HepG2 (cell line): ENCODE results near the gene MAT2A. TPM values are rescaled to one million over a fixed set of nuclear protein-coding genes. Genes with fewer than 3 reads are reported as not detected.

Source experiments
- ARNT2 ChIP-seq: sonication (generic); formaldehyde crosslinking; IDR thresholded peaks from 2 replicates; pipeline ENCODE4 v1.8.0; 2022; ENCODE audit warnings: mild to moderate bottlenecking, low read depth, missing genetic modification reagents, moderate library complexity
- ATF2 ChIP-seq: sonication (generic); formaldehyde crosslinking; IDR thresholded peaks from 2 replicates; pipeline ENCODE4 v1.4.0; 2020; ENCODE audit warnings: missing genetic modification reagents
- BRCA1 ChIP-seq: sonication (generic); formaldehyde crosslinking; IDR thresholded peaks from 2 replicates; pipeline ENCODE4 v1.4.0; 2020; ENCODE audit warnings: missing genetic modification reagents
- GATAD2A ChIP-seq: IDR thresholded peaks from 2 replicates; pipeline ENCODE4 v1.6.1; 2016
- GPBP1L1 ChIP-seq: sonication (generic); formaldehyde crosslinking; IDR thresholded peaks from 2 replicates; pipeline ENCODE4 v1.5.0; 2020; ENCODE audit warnings: mild to moderate bottlenecking, missing genetic modification reagents
- HOXA7 ChIP-seq: sonication (generic); formaldehyde crosslinking; IDR thresholded peaks from 2 replicates; pipeline ENCODE4 v1.8.1; 2022; ENCODE audit warnings: mild to moderate bottlenecking, missing genetic modification reagents, moderate library complexity
- MTF1 ChIP-seq: sonication (generic); formaldehyde crosslinking; IDR thresholded peaks from 2 replicates; pipeline ENCODE4 v1.5.0; 2020; ENCODE audit warnings: missing genetic modification reagents
- MYC ChIP-seq: sonication (generic); formaldehyde crosslinking; IDR thresholded peaks from 2 replicates; pipeline ENCODE4 v1.9.0; 2021; ENCODE audit warnings: missing genetic modification reagents, borderline replicate concordance
- NR1H2 ChIP-seq: sonication (generic); formaldehyde crosslinking; IDR thresholded peaks from 2 replicates; pipeline ENCODE4 v1.8.1; 2022; ENCODE audit warnings: low read depth, missing genetic modification reagents, borderline replicate concordance
- PCBP2 ChIP-seq: fragments of 200-400 bp; formaldehyde crosslinking; optimal IDR thresholded peaks from 2 replicates; pipeline ENCODE3; 2018; ENCODE audit warnings: low read length, low read depth; ENCODE audit not compliant: poor library complexity, severe bottlenecking
- SAFB2 ChIP-seq: sonication (generic); formaldehyde crosslinking; IDR thresholded peaks from 2 replicates; pipeline ENCODE4 v1.5.1; 2020; ENCODE audit warnings: missing genetic modification reagents, low read depth, mild to moderate bottlenecking, borderline replicate concordance
- SIX1 ChIP-seq: sonication (generic); formaldehyde crosslinking; IDR thresholded peaks from 2 replicates; pipeline ENCODE4 v1.4.0; 2020; ENCODE audit warnings: missing genetic modification reagents, borderline replicate concordance
- TCF12 ChIP-seq, 2 experiments: fragments of 450-650 bp in 1 of 2; sonication (generic) in 1 of 2; formaldehyde crosslinking in 1 of 2; IDR thresholded peaks; 2 replicates each; pipeline versions ENCODE4 v1.6.1 to v1.8.0; 2017 to 2022; ENCODE audit warnings: antibody characterized with exemption in 1 of 2, mild to moderate bottlenecking in 1 of 2, missing genetic modification reagents in 1 of 2, moderate library complexity in 1 of 2
- ZBTB10 ChIP-seq: sonication (generic); formaldehyde crosslinking; IDR thresholded peaks from 2 replicates; pipeline ENCODE4 v1.4.0; 2020; ENCODE audit warnings: missing genetic modification reagents, borderline replicate concordance
- ZFY ChIP-seq: sonication (generic); formaldehyde crosslinking; IDR thresholded peaks from 2 replicates; pipeline ENCODE4 v1.4.0; 2020; ENCODE audit warnings: missing genetic modification reagents
- ZGPAT ChIP-seq: IDR thresholded peaks from 2 replicates; pipeline ENCODE4 v1.6.1; 2016; ENCODE audit warnings: mild to moderate bottlenecking
- ZNF160 ChIP-seq: sonication (generic); formaldehyde crosslinking; IDR thresholded peaks from 2 replicates; pipeline ENCODE4 v1.8.0; 2022; ENCODE audit warnings: mild to moderate bottlenecking, inconsistent platforms, missing genetic modification reagents
- ZNF354B ChIP-seq: sonication (generic); formaldehyde crosslinking; IDR thresholded peaks from 2 replicates; pipeline ENCODE4 v1.8.0; 2022; ENCODE audit warnings: mild to moderate bottlenecking, missing genetic modification reagents
- ZNF557 ChIP-seq: sonication (generic); formaldehyde crosslinking; IDR thresholded peaks from 2 replicates; pipeline ENCODE4 v1.4.0; 2020; ENCODE audit warnings: missing genetic modification reagents
- ZNF564 ChIP-seq: sonication (generic); formaldehyde crosslinking; IDR thresholded peaks from 2 replicates; pipeline ENCODE4 v1.8.1; 2023; ENCODE audit warnings: mild to moderate bottlenecking, missing genetic modification reagents
- ZNF737 ChIP-seq: sonication (generic); formaldehyde crosslinking; IDR thresholded peaks from 2 replicates; pipeline ENCODE4 v1.5.0; 2020; ENCODE audit warnings: missing genetic modification reagents, mild to moderate bottlenecking, borderline replicate concordance
- ZSCAN21 ChIP-seq: sonication (generic); formaldehyde crosslinking; IDR thresholded peaks from 2 replicates; pipeline ENCODE4 v1.8.0; 2022; ENCODE audit warnings: mild to moderate bottlenecking, missing genetic modification reagents, moderate library complexity, borderline replicate concordance
- polyA plus RNA-seq, 8 experiments: library from polyadenylated mRNA; depleted of rRNA in 3 of 8; stranded (reverse) in 7 of 8; unstranded in 1 of 8; fragments of >200 nt; fragmentation: Illumina TruSeq in 4 of 8; extraction: Trizol in 4 of 8; gene quantifications; 2 replicates each; pipeline versions ENCODE4 v1.2.1 to v1.2.3, GENCODE V29; 2011 to 2016; ENCODE audit warnings: low read depth in 4 of 8, missing spikeins in 1 of 8, mixed read lengths in 1 of 8; ENCODE audit not compliant: insufficient read depth in 1 of 8
- total RNA-seq, 5 experiments: library from RNA; depleted of rRNA; stranded (reverse); fragments of >200 nt; fragmentation: Illumina TruSeq; extraction: Trizol; gene quantifications; 2 replicates each; pipeline ENCODE4 v1.2.3, GENCODE V29; 2016; ENCODE audit warnings: low read depth in 1 of 5

Gene MAT2A
- total and polyA plus RNA-seq, 2 of the 13 experiments (the other 11 are each of a cell fraction or from before 2014, with no cell fraction given) = 155 to 331 TPM

GRCh38 chr2:85537600-85538506, 1.1 kb upstream of the MAT2A start (continued):
- TF ChIP-seq ZGPAT (CRISPR knock-in tag) (no peak), GPBP1L1 (CRISPR knock-in tag) (no peak), MYC (CRISPR knock-in tag) (peak; percentile 83), ATF2 (0 out of 2 replicates have a peak, but pooled peaks have one; percentile 67), GATAD2A (peak; percentile 68), HOXA7 (no peak), ARNT2 (no peak), SAFB2 (peak; percentile 40; the same call in 1 of the 2 replicates), SIX1 (CRISPR knock-in tag) (no peak), ZNF737 (CRISPR knock-in tag) (no peak), ZNF557 (CRISPR knock-in tag) (no peak), PCBP2 (no peak), ZNF354B (CRISPR knock-in tag) (no peak), ZBTB10 (CRISPR knock-in tag) (no peak), BRCA1 (no peak), TCF12 (IDR thresholded peaks at IDR 0.05) (no peak), TCF12 (CRISPR knock-in tag; IDR thresholded peaks at IDR 0.05) (no peak; the same call in 1 of the 2 replicates), ZSCAN21 (CRISPR knock-in tag) (no peak; the same call in 1 of the 2 replicates), ZFY (CRISPR knock-in tag) (peak; percentile 63), NR1H2 (CRISPR knock-in tag) (no peak), ZNF160 (CRISPR knock-in tag) (peak; percentile 79; the same call in 1 of the 2 replicates), MTF1 (no peak), ZNF564 (CRISPR knock-in tag) (no peak)
